Right atrium auricular region (tissue), 2 donors: ENCODE measurements around the gene TULP1. TPM values are rescaled to one million over a fixed set of nuclear protein-coding genes. Genes with fewer than 3 reads are reported as not detected.

Experiments used
- DNase-seq: peaks from one replicate; pipeline ENCODE4 v3.0.0-alpha.2; 2019; ENCODE audit warnings: low spot score
- H3K27ac ChIP-seq, 2 donors: fragments of 200-600 bp; sonication (generic); 1 replicate in 1 of 2; 2 replicates in 1 of 2; pipeline ENCODE4 v1.5.1; 2016 to 2019
- H3K27me3 ChIP-seq, 2 donors: fragments of 200-600 bp; sonication (generic); one replicate each; pipeline versions ENCODE4 v1.5.1 to v1.6.0; 2017 to 2019
- H3K36me3 ChIP-seq: fragments of 200-600 bp; sonication (generic); one replicate; pipeline ENCODE4 v1.5.1; 2016
- H3K4me1 ChIP-seq, 2 donors: fragments of 200-600 bp; sonication (generic); one replicate each; pipeline versions ENCODE4 v1.5.1 to v1.6.0; 2017 to 2019
- H3K4me3 ChIP-seq, 2 donors: fragments of 200-600 bp; sonication (generic); 1 replicate in 1 of 2; 2 replicates in 1 of 2; pipeline ENCODE4 v1.5.1; 2017 to 2019; ENCODE audit warnings: mild to moderate bottlenecking in 1 of 2, moderate library complexity in 1 of 2
- H3K9me3 ChIP-seq, 2 donors: fragments of 200-600 bp; sonication (generic); one replicate each; pipeline ENCODE4 v1.5.1; 2019
- total RNA-seq, 2 donors: library from RNA; depleted of rRNA; stranded (reverse); fragments of >200 nt; gene quantifications; one replicate each; pipeline ENCODE4 v1.1.0, GENCODE V29; 2016
- TF ChIP-seq, protein P1 (sequence below), 2 donors: fragments of 200-600 bp; sonication (generic); IDR thresholded peaks; one replicate each; pipeline ENCODE4 v1.5.1; 2019; ENCODE audit warnings: antibody characterized with exemption in 2 of 2

TULP1 gene
- total RNA-seq, 2 donors from 2014 or later = not detected

DNA sequence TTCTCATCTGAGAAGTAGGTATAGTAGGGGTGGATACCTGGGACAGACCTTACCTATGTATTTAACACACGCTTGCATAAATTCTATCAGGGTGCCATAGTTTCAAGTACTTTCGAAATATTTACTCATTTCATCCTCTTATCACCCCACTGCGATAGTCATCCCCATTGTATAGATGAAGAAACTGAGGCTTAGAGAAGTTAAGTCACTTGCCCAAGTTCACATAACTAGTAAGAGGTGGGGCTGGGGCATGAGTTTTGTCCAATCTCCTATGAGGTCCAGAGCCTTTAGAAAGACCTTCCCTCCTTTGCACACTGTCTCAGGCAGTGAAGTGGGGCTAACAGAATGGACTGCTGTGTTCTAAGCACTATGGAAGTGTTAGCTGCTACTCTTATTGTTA, 6.2 kb downstream of the TULP1 start:
- TF ChIP-seq, protein P1, sequence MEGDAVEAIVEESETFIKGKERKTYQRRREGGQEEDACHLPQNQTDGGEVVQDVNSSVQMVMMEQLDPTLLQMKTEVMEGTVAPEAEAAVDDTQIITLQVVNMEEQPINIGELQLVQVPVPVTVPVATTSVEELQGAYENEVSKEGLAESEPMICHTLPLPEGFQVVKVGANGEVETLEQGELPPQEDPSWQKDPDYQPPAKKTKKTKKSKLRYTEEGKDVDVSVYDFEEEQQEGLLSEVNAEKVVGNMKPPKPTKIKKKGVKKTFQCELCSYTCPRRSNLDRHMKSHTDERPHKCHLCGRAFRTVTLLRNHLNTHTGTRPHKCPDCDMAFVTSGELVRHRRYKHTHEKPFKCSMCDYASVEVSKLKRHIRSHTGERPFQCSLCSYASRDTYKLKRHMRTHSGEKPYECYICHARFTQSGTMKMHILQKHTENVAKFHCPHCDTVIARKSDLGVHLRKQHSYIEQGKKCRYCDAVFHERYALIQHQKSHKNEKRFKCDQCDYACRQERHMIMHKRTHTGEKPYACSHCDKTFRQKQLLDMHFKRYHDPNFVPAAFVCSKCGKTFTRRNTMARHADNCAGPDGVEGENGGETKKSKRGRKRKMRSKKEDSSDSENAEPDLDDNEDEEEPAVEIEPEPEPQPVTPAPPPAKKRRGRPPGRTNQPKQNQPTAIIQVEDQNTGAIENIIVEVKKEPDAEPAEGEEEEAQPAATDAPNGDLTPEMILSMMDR (IDR thresholded peaks at IDR 0.05) = no peak
- no peaks in the 10 kb centered on the region for H3K9me3 ChIP-seq
- H3K4me1 ChIP-seq = peaks cover 0 to 4% of the 10 kb centered on the region in 2 donors
- H3K27ac ChIP-seq = no peak overlapping the region
- no peaks in the 10 kb centered on the region for H3K36me3 ChIP-seq
- no peaks in the 10 kb centered on the region for H3K27me3 ChIP-seq
- no peak for DNase-seq
- no peak overlapping the region for H3K4me3 ChIP-seq

DNA sequence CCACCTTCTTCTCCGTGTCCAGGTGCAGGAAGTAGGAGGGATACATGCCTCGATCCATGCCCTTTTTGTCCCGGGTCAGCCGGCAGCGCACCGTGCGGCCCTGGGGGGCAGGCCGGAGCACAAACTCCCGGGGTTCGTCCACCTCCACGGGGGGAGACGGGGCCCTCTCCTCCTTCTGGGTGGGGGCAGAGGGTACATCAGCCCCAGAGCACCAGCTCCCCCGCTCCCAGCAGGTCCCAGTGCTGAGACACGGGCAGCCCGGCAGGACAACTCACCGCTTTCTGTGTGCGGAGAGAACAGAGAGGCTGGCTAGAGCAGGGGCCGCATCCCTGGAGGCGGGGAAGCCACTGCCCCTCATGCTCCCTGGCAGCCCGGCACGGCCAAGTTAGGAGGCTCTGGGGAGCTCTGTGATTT, 6.7 kb downstream of the TULP1 start:
- H3K4me1 ChIP-seq = no peaks in the 10 kb centered on the region
- no peaks in the 10 kb centered on the region for H3K9me3 ChIP-seq
- TF ChIP-seq, protein P1 (IDR thresholded peaks at IDR 0.05) = no peak
- no peak for DNase-seq
- no peaks in the 10 kb centered on the region for H3K36me3 ChIP-seq
- no peaks in the 10 kb centered on the region for H3K27me3 ChIP-seq
- H3K27ac ChIP-seq = no peak overlapping the region
- H3K4me3 ChIP-seq = no peak overlapping the region

DNA sequence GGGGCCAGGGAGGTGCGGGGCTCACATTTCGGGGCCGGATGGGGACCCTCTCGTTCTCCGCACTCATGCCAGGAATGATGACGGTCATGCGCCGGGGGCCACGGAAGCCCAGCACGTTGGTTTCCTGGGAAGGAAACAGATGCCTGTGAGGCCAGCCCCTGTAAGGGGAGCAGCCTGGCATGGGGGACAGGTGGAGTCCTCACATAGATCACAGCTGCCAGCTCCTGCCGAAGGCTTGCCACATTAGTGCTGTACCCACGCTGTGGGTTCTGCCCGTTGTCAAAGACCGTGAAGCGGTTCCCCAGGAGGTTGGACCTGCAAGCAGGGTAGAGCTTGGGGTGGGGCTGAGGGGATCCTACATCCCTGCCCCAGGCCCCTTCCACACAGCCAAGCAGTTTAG, 9.2 kb downstream of the TULP1 start:
- no peak overlapping the region for H3K27ac ChIP-seq
- TF ChIP-seq, protein P1 (IDR thresholded peaks at IDR 0.05) = no peak
- H3K27me3 ChIP-seq = no peaks in the 10 kb centered on the region

DNA sequence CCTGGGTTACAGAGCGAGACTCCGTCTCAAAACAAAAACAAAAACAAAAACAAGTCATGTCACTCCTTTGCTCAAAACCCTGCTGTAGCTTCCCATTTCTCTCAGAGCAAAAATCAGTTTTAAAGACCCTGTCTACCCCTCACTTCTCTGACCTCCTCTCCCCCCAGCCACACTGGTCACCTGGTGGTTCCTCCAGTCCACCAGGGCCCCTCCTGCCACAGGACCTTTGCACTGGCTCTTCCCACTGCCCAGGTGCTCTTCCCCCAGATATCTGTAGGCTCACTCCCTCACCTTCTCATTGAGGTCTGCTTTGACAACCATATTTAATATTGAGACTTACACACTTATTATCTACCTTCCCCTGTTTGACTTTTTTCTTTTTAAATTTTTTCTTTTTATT, 10.9 kb downstream of the TULP1 start:
- no peak overlapping the region for H3K27ac ChIP-seq
- H3K4me1 ChIP-seq = peaks cover 0 to 19% of the 10 kb centered on the region in 2 donors
- no peaks in the 10 kb centered on the region for H3K9me3 ChIP-seq
- no peak for DNase-seq
- H3K4me3 ChIP-seq = no peak overlapping the region
- no peaks in the 10 kb centered on the region for H3K27me3 ChIP-seq
- H3K36me3 ChIP-seq = no peaks in the 10 kb centered on the region
- TF ChIP-seq, protein P1 (IDR thresholded peaks at IDR 0.05) = no peak

More for the DNA sequence above, 9.2 kb downstream of the TULP1 start:
- Histone ChIP-seq H3K36me3 (no peaks in the 10 kb centered on the region), H3K4me1 (peaks cover 0 to 7% of the 10 kb centered on the region in 2 donors), H3K9me3 (no peaks in the 10 kb centered on the region), H3K4me3 (no peak overlapping the region)
- no peak for DNase-seq

DNA sequence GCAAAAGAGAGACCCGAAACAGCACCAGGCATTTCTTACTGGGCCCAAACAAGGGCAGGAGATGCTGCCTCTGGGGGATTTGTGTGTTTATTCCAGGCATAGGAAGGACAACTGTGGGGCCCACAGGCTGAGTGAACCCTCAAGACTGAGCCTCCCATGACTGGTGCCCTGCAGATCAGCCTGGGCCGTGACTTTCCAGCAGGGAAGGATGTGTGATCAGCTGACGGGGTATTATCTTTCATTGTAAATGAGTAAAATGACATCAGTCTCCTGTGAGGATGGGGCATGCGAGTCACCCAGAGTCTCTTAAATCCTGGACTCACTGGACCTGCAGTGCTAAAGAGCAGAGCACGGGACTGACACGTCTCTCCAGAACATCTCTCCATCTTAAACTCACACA, 11.9 kb downstream of the TULP1 start:
- DNase-seq = no peak
- H3K27me3 ChIP-seq = no peaks in the 10 kb centered on the region
- peak overlapping the region; percentile 32 to 55 for H3K27ac ChIP-seq
- H3K9me3 ChIP-seq = no peaks in the 10 kb centered on the region
- TF ChIP-seq, protein P1 (IDR thresholded peaks at IDR 0.05) = no peak
- H3K36me3 ChIP-seq = no peaks in the 10 kb centered on the region
- H3K4me3 ChIP-seq = no peak overlapping the region
- H3K4me1 ChIP-seq = peaks cover 0 to 21% of the 10 kb centered on the region in 2 donors

DNA sequence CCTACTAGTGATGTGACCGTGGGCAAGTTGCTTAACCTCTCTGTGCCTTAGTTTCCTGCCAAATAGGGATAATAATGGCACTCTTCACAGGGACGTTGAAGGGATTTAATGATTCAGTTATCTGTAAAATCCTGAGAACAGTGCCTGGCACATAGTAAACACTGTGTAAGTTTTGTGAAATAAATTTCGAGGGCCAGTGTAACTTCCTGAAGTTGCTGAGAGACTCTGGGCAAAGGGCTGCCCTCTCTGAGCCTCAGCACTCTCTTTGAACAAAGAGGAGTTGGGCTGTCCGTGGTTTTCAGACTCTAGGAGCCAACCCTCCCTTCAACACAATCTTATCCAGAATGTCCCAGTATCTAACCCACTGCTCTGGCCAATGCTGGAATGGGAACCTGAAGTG, 13.3 kb downstream of the TULP1 start:
- Histone ChIP-seq H3K36me3 (no peaks in the 10 kb centered on the region), H3K9me3 (no peaks in the 10 kb centered on the region), H3K4me3 (no peak overlapping the region), H3K27ac (no peak overlapping the region), H3K4me1 (peaks cover 0 to 35% of the 10 kb centered on the region in 2 donors), H3K27me3 (no peaks in the 10 kb centered on the region)
- TF ChIP-seq, protein P1 (IDR thresholded peaks at IDR 0.05) = no peak
- no peak for DNase-seq
